Measurements from ENCODE around the gene CDK5RAP2.

DNA sequence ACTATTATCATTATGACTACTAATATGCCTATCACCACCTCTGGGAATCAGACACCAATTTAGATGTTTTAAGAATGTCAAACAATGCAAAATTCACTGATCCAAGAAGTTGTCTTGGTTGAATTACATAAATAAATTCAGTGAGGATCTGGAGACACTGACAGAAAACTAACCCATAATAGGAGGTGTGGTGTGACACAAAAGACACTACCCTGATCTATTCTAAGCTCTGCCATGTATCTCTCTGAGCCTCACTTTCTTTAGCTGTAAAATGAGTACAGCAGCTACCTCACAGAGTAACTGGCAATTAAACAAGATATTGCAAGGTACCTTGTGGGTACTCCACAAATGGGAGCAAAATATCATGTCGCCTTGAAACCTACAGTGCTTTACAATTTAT, 7.5 kb downstream of the CDK5RAP2 start:
- TF ChIP-seq, protein P1, sequence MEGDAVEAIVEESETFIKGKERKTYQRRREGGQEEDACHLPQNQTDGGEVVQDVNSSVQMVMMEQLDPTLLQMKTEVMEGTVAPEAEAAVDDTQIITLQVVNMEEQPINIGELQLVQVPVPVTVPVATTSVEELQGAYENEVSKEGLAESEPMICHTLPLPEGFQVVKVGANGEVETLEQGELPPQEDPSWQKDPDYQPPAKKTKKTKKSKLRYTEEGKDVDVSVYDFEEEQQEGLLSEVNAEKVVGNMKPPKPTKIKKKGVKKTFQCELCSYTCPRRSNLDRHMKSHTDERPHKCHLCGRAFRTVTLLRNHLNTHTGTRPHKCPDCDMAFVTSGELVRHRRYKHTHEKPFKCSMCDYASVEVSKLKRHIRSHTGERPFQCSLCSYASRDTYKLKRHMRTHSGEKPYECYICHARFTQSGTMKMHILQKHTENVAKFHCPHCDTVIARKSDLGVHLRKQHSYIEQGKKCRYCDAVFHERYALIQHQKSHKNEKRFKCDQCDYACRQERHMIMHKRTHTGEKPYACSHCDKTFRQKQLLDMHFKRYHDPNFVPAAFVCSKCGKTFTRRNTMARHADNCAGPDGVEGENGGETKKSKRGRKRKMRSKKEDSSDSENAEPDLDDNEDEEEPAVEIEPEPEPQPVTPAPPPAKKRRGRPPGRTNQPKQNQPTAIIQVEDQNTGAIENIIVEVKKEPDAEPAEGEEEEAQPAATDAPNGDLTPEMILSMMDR (IDR thresholded peaks at IDR 0.05) = no peak
- TF ChIP-seq POLR2A (IDR thresholded peaks at IDR 0.05) = no peak
